HG02588 (cell line): ENCODE measurements around the gene CLECL1.
"Not testable (repeated sequence)": the region's sequence is repeated elsewhere in the genome, so short reads cannot be mapped to it uniquely, and the experiment has no call there.

Experiments used
- ATAC-seq: cut with Tn5 transposase; IDR thresholded peaks from one replicate; pipeline ENCODE4 v1.9.1; 2021; ENCODE audit warnings: mild to moderate bottlenecking, moderate library complexity; ENCODE audit not compliant: unreplicated experiment

CLECL1 gene

GRCh38 chr12:9752145-9752933 is 19.4 kb upstream of the CLECL1 start:
- ATAC-seq, result no peak

- no peak for ATAC-seq
Observed at GRCh38 chr12:9751204-9752144, 18.6 kb upstream of the CLECL1 start.

GRCh38 chr12:9750276-9751203 is 17.6 kb upstream of the CLECL1 start:
- ATAC-seq, result no peak

GRCh38 chr12:9749640-9750039 is 16.7 kb upstream of the CLECL1 start:
- no peak for ATAC-seq

GRCh38 chr12:9745199-9745598 is 12.3 kb upstream of the CLECL1 start:
- ATAC-seq, result no peak

GRCh38 chr12:9742661-9743060 is 9.8 kb upstream of the CLECL1 start:
- peak; percentile 48 for ATAC-seq

GRCh38 chr12:9741726-9742125 is 8.8 kb upstream of the CLECL1 start:
- peak; percentile 67 for ATAC-seq

GRCh38 chr12:9740106-9740750 is 7.3 kb upstream of the CLECL1 start:
- ATAC-seq, result no peak

- ATAC-seq, result not testable (repeated sequence)
Observed at GRCh38 chr12:9739404-9740105, 6.7 kb upstream of the CLECL1 start.

- ATAC-seq, result not testable (repeated sequence)
Observed at GRCh38 chr12:9738905-9739304, 6.0 kb upstream of the CLECL1 start.

- ATAC-seq, result no peak
Observed at GRCh38 chr12:9736936-9737705, 4.2 kb upstream of the CLECL1 start.

GRCh38 chr12:9735601-9736000 is 2.7 kb upstream of the CLECL1 start:
- ATAC-seq, result no peak

- peak; percentile 38 for ATAC-seq
Observed at GRCh38 chr12:9731797-9732196, 1.1 kb downstream of the CLECL1 start.

GRCh38 chr12:9731393-9731792 is 1.5 kb downstream of the CLECL1 start:
- no peak for ATAC-seq

GRCh38 chr12:9730591-9730990 is 2.3 kb downstream of the CLECL1 start:
- ATAC-seq, result no peak

GRCh38 chr12:9730011-9730410 is 2.9 kb downstream of the CLECL1 start:
- ATAC-seq, result no peak

GRCh38 chr12:9729082-9729481 is 3.8 kb downstream of the CLECL1 start:
- ATAC-seq, result no peak

GRCh38 chr12:9727813-9728212 is 5.1 kb downstream of the CLECL1 start:
- no peak for ATAC-seq
